Testis (tissue), 3 donors: ENCODE data around the gene BUD13. TPM values are rescaled to one million over a fixed set of nuclear protein-coding genes. Genes with fewer than 3 reads are reported as not detected.

ENCODE experiments used
- DNase-seq: peaks from one replicate; pipeline ENCODE4 v3.0.0-alpha.2; 2019
- H3K27ac ChIP-seq, 2 donors: fragments of 200-600 bp; sonication (generic); one replicate each; pipeline ENCODE4 v1.5.1; 2019
- H3K27me3 ChIP-seq: fragments of 200-600 bp; sonication (generic); one replicate; pipeline ENCODE4 v1.5.1; 2019
- H3K36me3 ChIP-seq: fragments of 200-600 bp; sonication (generic); one replicate; pipeline ENCODE4 v1.5.1; 2017; ENCODE audit warnings: low read depth; ENCODE audit errors: missing control alignments
- H3K4me1 ChIP-seq: fragments of 200-600 bp; sonication (generic); one replicate; pipeline ENCODE4 v1.5.1; 2019
- H3K4me3 ChIP-seq, 2 donors: fragments of 200-600 bp; sonication (generic); one replicate each; pipeline ENCODE4 v1.5.1; 2017 to 2019
- H3K9me3 ChIP-seq: fragments of 200-600 bp; sonication (generic); one replicate; pipeline ENCODE4 v1.5.1; 2017
- POLR2A ChIP-seq: fragments of 450-650 bp; IDR thresholded peaks from one replicate; pipeline ENCODE4 v1.6.1; 2017; ENCODE audit warnings: antibody characterized with exemption, mild to moderate bottlenecking, moderate library complexity
- WGBS, 2 donors: methylation state at CpG; one replicate each; pipeline ENCODE4 v1.1.5; 2018; 5-methylcytosine and 5-hydroxymethylcytosine counted together
- intact Hi-C: fragments of 100-400 bp; cut with DNase I; formaldehyde crosslinking; loops from one replicate; pipeline ENCODE4 v1.15.1; 2023; ENCODE audit warnings: low total_unique reads
- polyA plus RNA-seq: library from polyadenylated mRNA; stranded (reverse); fragments of 350-450 nt; fragmentation: Illumina TruSeq; extraction: RNeasy Lipid Tissue Mini Kit (QIAGEN cat#74804); gene quantifications from one replicate; pipeline ENCODE4 v1.2.3, GENCODE V29; 2014; ENCODE audit warnings: low read depth, low replicate concordance; ENCODE audit not compliant: insufficient read depth
- total RNA-seq, 2 donors: library from RNA; depleted of rRNA; stranded (reverse); fragments of >200 nt; gene quantifications; one replicate each; pipeline ENCODE4 v1.2.3, GENCODE V29; 2016
- TF ChIP-seq, protein P1 (sequence below), 3 experiments: fragments of 450-650 bp in 2 of 3; fragments of 200-600 bp in 1 of 3; sonication (generic) in 1 of 3; IDR thresholded peaks; one replicate each; pipeline ENCODE4 v1.5.1; 2016 to 2019; ENCODE audit warnings: antibody characterized with exemption in 3 of 3, mild to moderate bottlenecking in 2 of 3, moderate library complexity in 1 of 3

BUD13 gene
- total and polyA plus RNA-seq, 3 donors from 2014 or later, result 25.9 to 47.2 (median 32.0) TPM

DNA sequence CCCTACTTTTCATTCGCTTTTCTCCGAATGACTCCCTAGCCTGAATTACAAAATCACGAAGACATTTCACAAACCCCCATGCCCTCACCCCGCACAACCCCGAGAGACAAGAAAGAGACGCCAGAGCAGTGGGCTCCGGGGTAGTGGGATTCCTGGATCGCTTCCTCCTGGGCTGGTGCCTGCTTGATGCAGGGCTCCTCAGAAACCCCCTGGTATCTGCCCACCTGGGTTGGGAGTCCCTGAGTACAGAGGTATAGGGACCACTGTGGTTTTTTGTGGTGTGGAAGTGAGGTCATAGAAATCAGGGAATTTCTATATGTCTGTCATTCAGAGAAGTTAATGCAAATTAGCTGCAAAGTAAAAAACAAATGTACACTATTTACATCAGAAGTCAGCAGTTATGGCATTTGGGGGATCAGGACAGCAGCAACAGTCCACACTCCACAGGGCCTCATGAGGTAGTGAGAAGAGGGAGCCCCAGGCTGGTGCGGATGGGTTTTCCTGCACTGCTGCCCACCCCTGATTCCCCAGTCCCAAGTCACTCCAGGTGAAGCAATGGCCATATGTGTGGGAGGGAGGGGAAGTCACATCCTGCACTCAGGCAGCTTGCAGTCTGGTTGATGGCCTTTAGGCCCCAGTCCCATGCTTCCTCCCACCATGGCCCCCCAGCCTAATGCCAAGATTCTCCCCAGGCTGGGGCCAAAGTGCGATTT is 39.6 kb downstream of the BUD13 start:
- no peaks in the 10 kb centered on the region for H3K4me1 ChIP-seq
- H3K4me3 ChIP-seq, result no peak overlapping the region
- TF ChIP-seq, protein P1, sequence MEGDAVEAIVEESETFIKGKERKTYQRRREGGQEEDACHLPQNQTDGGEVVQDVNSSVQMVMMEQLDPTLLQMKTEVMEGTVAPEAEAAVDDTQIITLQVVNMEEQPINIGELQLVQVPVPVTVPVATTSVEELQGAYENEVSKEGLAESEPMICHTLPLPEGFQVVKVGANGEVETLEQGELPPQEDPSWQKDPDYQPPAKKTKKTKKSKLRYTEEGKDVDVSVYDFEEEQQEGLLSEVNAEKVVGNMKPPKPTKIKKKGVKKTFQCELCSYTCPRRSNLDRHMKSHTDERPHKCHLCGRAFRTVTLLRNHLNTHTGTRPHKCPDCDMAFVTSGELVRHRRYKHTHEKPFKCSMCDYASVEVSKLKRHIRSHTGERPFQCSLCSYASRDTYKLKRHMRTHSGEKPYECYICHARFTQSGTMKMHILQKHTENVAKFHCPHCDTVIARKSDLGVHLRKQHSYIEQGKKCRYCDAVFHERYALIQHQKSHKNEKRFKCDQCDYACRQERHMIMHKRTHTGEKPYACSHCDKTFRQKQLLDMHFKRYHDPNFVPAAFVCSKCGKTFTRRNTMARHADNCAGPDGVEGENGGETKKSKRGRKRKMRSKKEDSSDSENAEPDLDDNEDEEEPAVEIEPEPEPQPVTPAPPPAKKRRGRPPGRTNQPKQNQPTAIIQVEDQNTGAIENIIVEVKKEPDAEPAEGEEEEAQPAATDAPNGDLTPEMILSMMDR (IDR thresholded peaks at IDR 0.05), result no peak
- no peak for TF ChIP-seq POLR2A
- intact Hi-C loops, result no loop called here
- no peaks in the 10 kb centered on the region for H3K27me3 ChIP-seq
- no peaks in the 10 kb centered on the region for H3K36me3 ChIP-seq
- WGBS, 2 donors, result 49 to 70% methylated on average over 10 of the region's 10 CpGs
- no peak overlapping the region for H3K27ac ChIP-seq
- H3K9me3 ChIP-seq, result no peaks in the 10 kb centered on the region
- DNase-seq, result no peak

DNA sequence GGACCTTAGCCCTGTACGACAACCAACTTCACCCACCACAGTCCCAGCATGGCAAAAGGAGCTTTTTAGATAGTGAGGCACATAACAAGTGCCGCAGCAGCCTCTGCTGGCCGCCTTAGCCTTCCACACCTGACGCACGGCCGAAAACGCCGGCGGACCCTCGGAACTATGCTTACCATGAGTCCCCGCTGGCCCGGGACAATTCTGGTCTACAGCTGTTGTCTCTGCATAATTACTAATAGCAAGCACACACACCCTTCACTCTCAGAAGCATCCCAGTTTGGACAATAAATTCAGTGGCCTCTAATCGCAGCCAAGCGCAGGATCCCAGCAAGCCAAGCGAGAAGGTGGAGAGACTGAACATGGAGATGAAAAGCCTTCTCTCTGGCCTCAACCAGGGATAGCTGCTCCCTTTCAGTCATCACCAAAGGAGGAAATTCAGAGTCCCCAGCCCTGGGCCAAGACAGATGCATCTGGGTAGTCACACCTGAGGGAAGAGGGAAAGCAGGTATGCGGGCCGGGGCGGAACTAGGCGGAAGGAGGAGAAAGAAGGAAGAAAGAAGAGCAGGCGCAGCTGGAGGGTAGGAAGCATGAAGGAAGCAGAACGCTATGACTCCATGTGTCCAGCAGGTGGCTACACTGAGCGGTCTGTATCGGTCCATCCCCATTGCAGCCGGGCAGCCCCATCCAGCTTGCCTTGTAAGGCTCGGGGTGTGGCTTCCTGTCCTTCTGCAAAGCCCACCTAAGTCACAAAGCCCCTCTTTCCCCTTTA is 40.3 kb downstream of the BUD13 start:
- DNase-seq, result peak; percentile 84
- TF ChIP-seq, protein P1 (IDR thresholded peaks at IDR 0.05), result peak; percentile 37 to 85 (median 69)
- no peak for TF ChIP-seq POLR2A
- Histone ChIP-seq H3K27me3 (no peaks in the 10 kb centered on the region), H3K27ac (no peak overlapping the region), H3K36me3 (no peaks in the 10 kb centered on the region), H3K9me3 (no peaks in the 10 kb centered on the region), H3K4me3 (peak overlapping the region in 1 of 2 donors; percentile 14), H3K4me1 (no peaks in the 10 kb centered on the region)
- intact Hi-C loops, result no loop called here
- WGBS, 2 donors, result 22 to 26% methylated on average over 20 to 25 of the region's 25 CpGs

DNA sequence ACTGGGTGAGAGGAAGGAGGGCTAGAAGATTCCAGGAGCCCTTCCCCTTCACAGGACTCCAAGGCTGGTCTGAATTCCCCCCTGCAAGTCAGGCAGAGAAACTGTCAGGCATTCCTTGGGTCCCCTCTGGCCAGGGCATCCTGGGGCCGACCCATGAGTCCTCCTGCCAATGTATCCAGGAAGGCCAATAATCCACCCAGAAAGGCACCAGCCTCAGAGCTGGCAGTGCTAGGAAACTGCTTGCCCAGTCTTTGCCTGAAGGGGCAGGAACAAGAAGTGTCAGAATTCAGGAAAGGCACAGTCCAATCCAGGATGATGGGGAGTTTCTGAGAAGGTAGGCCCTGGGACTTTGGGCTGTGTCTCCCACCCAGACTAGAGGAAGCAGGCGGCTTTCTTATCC is 41.0 kb downstream of the BUD13 start:
- WGBS, 2 donors, result 58 to 72% methylated on average over 2 of the region's 2 CpGs
- peak overlapping the region in 1 of 2 donors; percentile 14 for H3K4me3 ChIP-seq
- H3K4me1 ChIP-seq, result no peaks in the 10 kb centered on the region
- intact Hi-C loops, result no loop called here
- DNase-seq, result no peak
- H3K27me3 ChIP-seq, result no peaks in the 10 kb centered on the region
- H3K9me3 ChIP-seq, result no peaks in the 10 kb centered on the region
- H3K27ac ChIP-seq, result no peak overlapping the region
- no peaks in the 10 kb centered on the region for H3K36me3 ChIP-seq
- no peak for TF ChIP-seq POLR2A
- TF ChIP-seq, protein P1 (IDR thresholded peaks at IDR 0.05), result no peak

DNA sequence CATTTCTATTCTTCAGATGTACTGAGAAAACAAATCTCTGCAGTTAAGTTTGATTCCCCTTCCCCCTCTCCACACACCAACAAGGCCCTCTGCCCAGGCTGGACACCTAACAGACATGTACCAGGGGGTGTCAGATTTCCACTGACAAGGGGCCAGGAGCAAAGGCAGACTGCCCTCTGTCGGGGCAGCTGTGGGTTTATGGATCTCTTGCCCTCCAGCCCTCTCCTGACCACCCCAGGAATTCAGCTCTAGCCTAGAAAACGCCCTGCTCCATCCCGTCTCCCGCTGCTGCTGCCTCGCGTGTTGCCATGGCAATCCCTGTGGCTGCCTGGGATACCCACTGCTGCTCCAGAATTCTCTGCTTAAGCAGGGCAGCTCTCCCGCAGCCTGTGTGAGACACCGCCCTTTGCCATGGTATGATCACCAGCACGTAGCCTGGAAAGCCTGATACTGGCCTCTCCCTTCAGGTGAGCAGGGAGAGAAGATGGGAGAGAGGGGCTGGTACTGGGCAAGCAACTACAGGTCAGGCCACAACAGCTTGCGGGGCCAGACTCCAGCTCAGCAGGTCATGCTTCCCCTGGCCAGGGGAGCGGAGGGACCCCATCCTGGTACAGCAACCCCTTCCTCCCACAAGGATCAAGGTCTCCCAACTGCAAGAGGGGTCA is 41.6 kb downstream of the BUD13 start:
- TF ChIP-seq, protein P1 (IDR thresholded peaks at IDR 0.05), result no peak
- no peak for TF ChIP-seq POLR2A
- WGBS, 2 donors, result 80 to 85% methylated on average over 8 to 11 of the region's 11 CpGs
- intact Hi-C loops, result no loop called here
- H3K27ac ChIP-seq, result no peak overlapping the region
- H3K4me3 ChIP-seq, result no peak overlapping the region
- H3K36me3 ChIP-seq, result no peaks in the 10 kb centered on the region
- H3K27me3 ChIP-seq, result no peaks in the 10 kb centered on the region
- H3K9me3 ChIP-seq, result no peaks in the 10 kb centered on the region
- peaks cover 2% of the 10 kb centered on the region for H3K4me1 ChIP-seq
- no peak for DNase-seq
